ENCODE data around the gene TTLL13.
"Not testable (repeated sequence)": the region's sequence is repeated elsewhere in the genome, so short reads cannot be mapped to it uniquely, and the experiment has no call there.

The TTLL13 gene

GRCh38 chr15:90243943-90244639 lies 5.3 kb upstream of the TTLL13 start:
- no peak for ATAC-seq
- peaks cover 9% of the 10 kb centered on the region for H3K4me1 Mint-ChIP-seq
- no peak for DNase-seq
- H3K27ac Mint-ChIP-seq: no peak overlapping the region
- H3K4me3 Mint-ChIP-seq: no peak overlapping the region
- H3K9me3 Mint-ChIP-seq: no peaks in the 10 kb centered on the region
- H3K27me3 Mint-ChIP-seq: no peaks in the 10 kb centered on the region

- Mint-ChIP-seq H3K27ac (peak overlapping the region in 1 of 2 donors; percentile 61), H3K9me3 (no peaks in the 10 kb centered on the region), H3K4me3 (peak overlapping the region; percentile 74 to 83), H3K27me3 (no peaks in the 10 kb centered on the region), H3K4me1 (peaks cover 19% of the 10 kb centered on the region)
- DNase-seq: no peak
- peak; percentile 33 for ATAC-seq
These were observed 560 bp upstream of the TTLL13 start for GRCh38 chr15:90248789-90249202.

GRCh38 chr15:90257776-90258175 lies 8.4 kb downstream of the TTLL13 start:
- H3K4me3 Mint-ChIP-seq: no peak overlapping the region
- ATAC-seq (no peak), DNase-seq (no peak)
- H3K9me3 Mint-ChIP-seq: no peaks in the 10 kb centered on the region
- H3K27ac Mint-ChIP-seq: no peak overlapping the region
- H3K27me3 Mint-ChIP-seq: no peaks in the 10 kb centered on the region
- no peaks in the 10 kb centered on the region for H3K4me1 Mint-ChIP-seq

GRCh38 chr15:90259524-90259923 lies 10.2 kb downstream of the TTLL13 start:
- peak; percentile 55 for ATAC-seq
- DNase-seq: no peak
- Mint-ChIP-seq H3K27me3 (no peaks in the 10 kb centered on the region), H3K9me3 (no peaks in the 10 kb centered on the region), H3K27ac (no peak overlapping the region), H3K4me1 (peaks cover 9% of the 10 kb centered on the region), H3K4me3 (no peak overlapping the region)

- not testable (repeated sequence) for H3K27ac Mint-ChIP-seq, H3K4me3 Mint-ChIP-seq, DNase-seq, H3K9me3 Mint-ChIP-seq, H3K27me3 Mint-ChIP-seq, ATAC-seq
- peaks cover 11% of the 10 kb centered on the region for H3K4me1 Mint-ChIP-seq
These were observed 11.4 kb downstream of the TTLL13 start for GRCh38 chr15:90260731-90261130.

- DNase-seq (no peak), ATAC-seq (no peak)
- H3K27me3 Mint-ChIP-seq: no peaks in the 10 kb centered on the region
- H3K4me3 Mint-ChIP-seq: no peak overlapping the region
- H3K27ac Mint-ChIP-seq: no peak overlapping the region
- H3K9me3 Mint-ChIP-seq: no peaks in the 10 kb centered on the region
- H3K4me1 Mint-ChIP-seq: peaks cover 13% of the 10 kb centered on the region
These were observed 12.5 kb downstream of the TTLL13 start for GRCh38 chr15:90261811-90262210.

- no peak overlapping the region for H3K4me3 Mint-ChIP-seq
- no peak for ATAC-seq
- no peak for DNase-seq
- peaks cover 19% of the 10 kb centered on the region for H3K4me1 Mint-ChIP-seq
- H3K9me3 Mint-ChIP-seq: no peaks in the 10 kb centered on the region
- H3K27ac Mint-ChIP-seq: peak overlapping the region in 1 of 2 donors; percentile 64
- H3K27me3 Mint-ChIP-seq: no peaks in the 10 kb centered on the region
These were observed 13.1 kb downstream of the TTLL13 start for GRCh38 chr15:90262426-90262825.

GRCh38 chr15:90264671-90265070 lies 15.3 kb downstream of the TTLL13 start:
- Mint-ChIP-seq H3K4me3 (peak overlapping the region; percentile 95 to 99), H3K9me3 (no peaks in the 10 kb centered on the region), H3K27me3 (no peaks in the 10 kb centered on the region), H3K27ac (peak overlapping the region; percentile 95 to 98), H3K4me1 (peaks cover 39% of the 10 kb centered on the region)
- peak; percentile 41 for ATAC-seq
- DNase-seq: no peak

- peak; percentile 94 for ATAC-seq
- Mint-ChIP-seq H3K27me3 (no peaks in the 10 kb centered on the region), H3K4me3 (peak within 1 kb of the TSS; percentile 95 to 99), H3K27ac (peak within 1 kb of the TSS; percentile 95 to 98), H3K9me3 (no peaks in the 10 kb centered on the region), H3K4me1 (peaks cover 47% of the 10 kb centered on the region)
- peak; percentile 88 to 89 for DNase-seq
These were observed 16.1 kb downstream of the TTLL13 start, which contains the start of gene NGRN for GRCh38 chr15:90265271-90266060. Gene NGRN (plus strand): TSS chr15:90265672. CDS start chr15:90265713, 41 bp downstream.

- Mint-ChIP-seq H3K9me3 (no peaks in the 10 kb centered on the region), H3K4me1 (peaks cover 53% of the 10 kb centered on the region), H3K27me3 (no peaks in the 10 kb centered on the region), H3K4me3 (peak overlapping the region; percentile 95 to 99), H3K27ac (peak overlapping the region; percentile 95 to 98)
- DNase-seq (peak in 1 of 2 donors; percentile 42), ATAC-seq (peak; percentile 41)
These were observed 16.7 kb downstream of the TTLL13 start for GRCh38 chr15:90266061-90266431.

- Mint-ChIP-seq H3K27ac (peak overlapping the region; percentile 95 to 98), H3K4me3 (peak overlapping the region; percentile 95 to 99), H3K4me1 (peaks cover 57% of the 10 kb centered on the region), H3K27me3 (no peaks in the 10 kb centered on the region), H3K9me3 (no peaks in the 10 kb centered on the region)
- no peak for DNase-seq
- ATAC-seq: no peak
These were observed 17.1 kb downstream of the TTLL13 start for GRCh38 chr15:90266485-90266884.

GRCh38 chr15:90268415-90268814 lies 19.1 kb downstream of the TTLL13 start:
- ATAC-seq (no peak), DNase-seq (no peak)
- Mint-ChIP-seq H3K4me3 (peak overlapping the region; percentile 81 to 95), H3K27me3 (no peaks in the 10 kb centered on the region), H3K9me3 (no peaks in the 10 kb centered on the region), H3K4me1 (peaks cover 71% of the 10 kb centered on the region), H3K27ac (peak overlapping the region; percentile 6 to 77)

- Mint-ChIP-seq H3K27me3 (no peaks in the 10 kb centered on the region), H3K9me3 (no peaks in the 10 kb centered on the region), H3K4me1 (peaks cover 60% of the 10 kb centered on the region), H3K4me3 (peak overlapping the region in 1 of 2 donors; percentile 13), H3K27ac (peak overlapping the region; percentile 79 to 86)
- DNase-seq (no peak), ATAC-seq (no peak)
These were observed 21.3 kb downstream of the TTLL13 start for GRCh38 chr15:90270502-90271150.

GRCh38 chr15:90271459-90272166 lies 22.3 kb downstream of the TTLL13 start:
- Mint-ChIP-seq H3K27ac (peak overlapping the region; percentile 47 to 65), H3K4me1 (peaks cover 60% of the 10 kb centered on the region), H3K27me3 (no peaks in the 10 kb centered on the region), H3K9me3 (no peaks in the 10 kb centered on the region), H3K4me3 (no peak overlapping the region)
- DNase-seq (no peak), ATAC-seq (no peak)

- not testable (repeated sequence) for DNase-seq, H3K27ac Mint-ChIP-seq, H3K9me3 Mint-ChIP-seq, H3K4me3 Mint-ChIP-seq, ATAC-seq, H3K27me3 Mint-ChIP-seq, H3K4me1 Mint-ChIP-seq
These were observed 29.1 kb downstream of the TTLL13 start for GRCh38 chr15:90278467-90278866.
